Tibial nerve (tissue), 4 donors: ENCODE data around the gene GALNTL6. TPM values are rescaled to one million over a fixed set of nuclear protein-coding genes. Genes with fewer than 3 reads are reported as not detected.

Experiments used
- DNase-seq, 2 donors: peaks; one replicate each; pipeline ENCODE4 v3.0.0-alpha.2; 2019; ENCODE audit warnings: low spot score in 2 of 2
- H3K27ac ChIP-seq, 4 donors: fragments of 200-600 bp; sonication (generic) in 3 of 4; one replicate each; pipeline ENCODE4 v1.5.1; 2017 to 2019; ENCODE audit warnings: mild to moderate bottlenecking in 1 of 4
- H3K27me3 ChIP-seq, 2 donors: fragments of 200-600 bp; sonication (generic) in 1 of 2; one replicate each; pipeline versions ENCODE4 v1.5.1 to v1.6.0; 2017 to 2019
- H3K36me3 ChIP-seq, 3 donors: fragments of 200-600 bp; sonication (generic); one replicate each; pipeline ENCODE4 v1.5.1; 2018 to 2019
- H3K4me1 ChIP-seq, 4 donors: fragments of 200-600 bp; sonication (generic) in 3 of 4; one replicate each; pipeline ENCODE4 v1.5.1; 2017 to 2019
- H3K4me3 ChIP-seq, 4 donors: fragments of 200-600 bp; sonication (generic) in 3 of 4; one replicate each; pipeline ENCODE4 v1.5.1; 2017 to 2019; ENCODE audit warnings: mild to moderate bottlenecking in 1 of 4, moderate library complexity in 1 of 4
- H3K9me3 ChIP-seq, 4 donors: fragments of 200-600 bp; sonication (generic) in 3 of 4; one replicate each; pipeline ENCODE4 v1.5.1; 2017 to 2019
- CTCF ChIP-seq, 5 experiments: fragments of 200-600 bp in 3 of 5; fragments of 450-650 bp in 2 of 5; sonication (generic) in 3 of 5; IDR thresholded peaks; one replicate each; pipeline ENCODE4 v1.5.1; 2016 to 2019; ENCODE audit warnings: antibody characterized with exemption in 5 of 5, mild to moderate bottlenecking in 3 of 5, moderate library complexity in 2 of 5
- EP300 ChIP-seq, 2 donors: sonication (generic); formaldehyde crosslinking; IDR thresholded peaks; one replicate each; pipeline ENCODE4 v1.6.1; 2017; ENCODE audit warnings: antibody characterized with exemption in 2 of 2, mild to moderate bottlenecking in 1 of 2
- POLR2A ChIP-seq, 2 donors: fragments of 450-650 bp; IDR thresholded peaks; one replicate each; pipeline ENCODE4 v1.6.1; 2017; ENCODE audit warnings: antibody characterized with exemption in 2 of 2, mild to moderate bottlenecking in 2 of 2, moderate library complexity in 2 of 2
- WGBS, 2 donors: methylation state at CpG; one replicate each; pipeline ENCODE4 v1.1.5; 2018; 5-methylcytosine and 5-hydroxymethylcytosine counted together
- total RNA-seq, 4 donors: library from RNA; depleted of rRNA; stranded (reverse); fragments of >200 nt; gene quantifications; one replicate each; pipeline ENCODE4 v1.1.0, GENCODE V29; 2016

GALNTL6 gene
- total RNA-seq, 4 donors from 2014 or later = not detected

GRCh38 chr4:172760512-172760911, 947.3 kb downstream of the GALNTL6 start:
- DNase-seq = no peak
- Histone ChIP-seq H3K27ac (no peak overlapping the region), H3K4me3 (no peak overlapping the region), H3K9me3 (no peaks in the 10 kb centered on the region), H3K4me1 (no peaks in the 10 kb centered on the region), H3K27me3 (no peaks in the 10 kb centered on the region), H3K36me3 (no peaks in the 10 kb centered on the region)
- 94 to 96% methylated on average over 6 of the region's 6 CpGs for WGBS, 2 donors
- TF ChIP-seq POLR2A (IDR thresholded peaks at IDR 0.05) = no peak
- no peak for TF ChIP-seq CTCF (IDR thresholded peaks at IDR 0.05)
- no peak for TF ChIP-seq EP300 (IDR thresholded peaks at IDR 0.05)

- Histone ChIP-seq H3K4me3 (no peak overlapping the region), H3K27me3 (no peaks in the 10 kb centered on the region), H3K9me3 (no peaks in the 10 kb centered on the region), H3K4me1 (no peaks in the 10 kb centered on the region), H3K36me3 (no peaks in the 10 kb centered on the region), H3K27ac (no peak overlapping the region)
- TF ChIP-seq CTCF (IDR thresholded peaks at IDR 0.05) (no peak), POLR2A (IDR thresholded peaks at IDR 0.05) (no peak), EP300 (IDR thresholded peaks at IDR 0.05) (no peak)
- no peak for DNase-seq
- 74 to 79% methylated on average over 4 of the region's 4 CpGs for WGBS, 2 donors
Measured at GRCh38 chr4:172762895-172763294, 949.7 kb downstream of the GALNTL6 start.

- Histone ChIP-seq H3K4me1 (no peaks in the 10 kb centered on the region), H3K36me3 (no peaks in the 10 kb centered on the region), H3K27ac (no peak overlapping the region), H3K4me3 (no peak overlapping the region), H3K9me3 (no peaks in the 10 kb centered on the region), H3K27me3 (no peaks in the 10 kb centered on the region)
- DNase-seq = no peak
- no peak for TF ChIP-seq CTCF (IDR thresholded peaks at IDR 0.05)
- TF ChIP-seq POLR2A (IDR thresholded peaks at IDR 0.05) = no peak
- no peak for TF ChIP-seq EP300 (IDR thresholded peaks at IDR 0.05)
Measured at GRCh38 chr4:172770787-172771186, 957.6 kb downstream of the GALNTL6 start.

GRCh38 chr4:172772781-172773180, 959.6 kb downstream of the GALNTL6 start:
- Histone ChIP-seq H3K27ac (no peak overlapping the region), H3K4me3 (no peak overlapping the region), H3K36me3 (no peaks in the 10 kb centered on the region), H3K4me1 (no peaks in the 10 kb centered on the region), H3K9me3 (no peaks in the 10 kb centered on the region), H3K27me3 (no peaks in the 10 kb centered on the region)
- DNase-seq = no peak
- WGBS, 2 donors = 76 to 77% methylated on average over 5 of the region's 5 CpGs
- TF ChIP-seq EP300 (IDR thresholded peaks at IDR 0.05) (no peak), POLR2A (IDR thresholded peaks at IDR 0.05) (no peak), CTCF (IDR thresholded peaks at IDR 0.05) (no peak)

- Histone ChIP-seq H3K36me3 (no peaks in the 10 kb centered on the region), H3K4me1 (no peaks in the 10 kb centered on the region), H3K27ac (no peak overlapping the region), H3K4me3 (no peak overlapping the region), H3K9me3 (no peaks in the 10 kb centered on the region), H3K27me3 (no peaks in the 10 kb centered on the region)
- DNase-seq = no peak
- TF ChIP-seq POLR2A (IDR thresholded peaks at IDR 0.05) = no peak
- TF ChIP-seq EP300 (IDR thresholded peaks at IDR 0.05) = no peak
- TF ChIP-seq CTCF (IDR thresholded peaks at IDR 0.05) = no peak
- 44 to 52% methylated on average over 4 of the region's 4 CpGs for WGBS, 2 donors
Measured at GRCh38 chr4:172776203-172776861, 963.1 kb downstream of the GALNTL6 start.
